Endothelial cell of umbilical vein (primary cell): Measurements from ENCODE around the gene CCL2. TPM values are rescaled to one million over a fixed set of nuclear protein-coding genes. Genes with fewer than 3 reads are reported as not detected.

Source experiments
- Bru-seq: library from RNA; stranded (reverse); fragments of 400-500 nt; gene quantifications from one replicate; lab custom pipeline; 2021; lab: Mats Ljungman, UMichigan
- BruChase-seq, 2 experiments: library from RNA; stranded (reverse); fragments of 400-500 nt; gene quantifications; one replicate each; lab custom pipeline; 2021; lab: Mats Ljungman, UMichigan
- BruUV-seq: library from RNA; stranded (reverse); fragments of 400-500 nt; replicated peaks from 2 replicates; lab custom pipeline; 2021; lab: Mats Ljungman, UMichigan
- CTCF ChIA-PET: fragments of 300-600, 350-600 bp; sonication (Branson Sonifier 250); formaldehyde crosslinking; loops from one replicate; lab custom pipeline; 2021; ENCODE audit warnings: antibody characterized with exemption, inconsistent platforms; lab: Charles Lee
- POLR2A ChIA-PET: fragments of 300-600, 350-600 bp; sonication (Branson Sonifier 250); formaldehyde crosslinking; loops from one replicate; lab custom pipeline; 2021; ENCODE audit warnings: antibody characterized with exemption, inconsistent platforms; lab: Charles Lee
- DNase-seq: peaks from one replicate; pipeline ENCODE4 v3.0.0-alpha.2; 2011; ENCODE audit warnings: low read depth, low spot score
- FAIRE-seq: peaks from 2 replicates; lab custom pipeline; 2011; peaks lifted over from hg19 to GRCh38; lab: Jason Lieb, UNC
- H2AFZ ChIP-seq: 2 replicates; pipeline ENCODE4 v1.6.0; 2012; ENCODE audit warnings: low read depth, low read length, control low read depth, inconsistent platforms
- H3K27ac ChIP-seq: 2 replicates; pipeline ENCODE4 v1.5.1; 2011; ENCODE audit warnings: low read depth, mild to moderate bottlenecking, control low read depth, low read length, moderate library complexity; ENCODE audit not compliant: insufficient read depth
- H3K27me3 ChIP-seq, 2 experiments: 2 replicates each; pipeline versions ENCODE4 v1.6.0 to v1.6.1; 2011; ENCODE audit warnings: low read length in 2 of 2, mixed read lengths in 1 of 2; ENCODE audit not compliant: control insufficient read depth in 2 of 2, insufficient read depth in 2 of 2
- H3K36me3 ChIP-seq, 2 experiments: 2 replicates in 1 of 2; 3 replicates in 1 of 2; pipeline ENCODE4 v1.5.1; 2011; ENCODE audit warnings: low read length in 2 of 2, mild to moderate bottlenecking in 1 of 2, moderate library complexity in 1 of 2; ENCODE audit not compliant: control insufficient read depth in 2 of 2, insufficient read depth in 2 of 2; ENCODE audit errors: extremely low read depth in 1 of 2
- H3K4me1 ChIP-seq: 3 replicates; pipeline ENCODE4 v1.5.1; 2011; ENCODE audit warnings: mild to moderate bottlenecking, low read length; ENCODE audit not compliant: control insufficient read depth, insufficient read depth; ENCODE audit errors: extremely low read depth
- H3K4me2 ChIP-seq: 2 replicates; pipeline ENCODE4 v1.6.1; 2011; ENCODE audit warnings: low read length, control low read depth, mixed read lengths; ENCODE audit not compliant: insufficient read depth
- H3K4me3 ChIP-seq, 3 experiments: fragments of 200-600 bp in 1 of 3; sonication (generic), shearing (Covaris generic) in 1 of 3; replicated peaks in 1 of 3; 2 replicates each; pipeline ENCODE4 v1.5.1; 2011 to 2016; ENCODE audit warnings: control low read depth in 3 of 3, low read length in 3 of 3, mild to moderate bottlenecking in 2 of 3, inconsistent platforms in 1 of 3, low read depth in 1 of 3, moderate library complexity in 1 of 3; ENCODE audit not compliant: insufficient read depth in 1 of 3
- H3K79me2 ChIP-seq: 2 replicates; pipeline ENCODE4 v1.6.0; 2012; ENCODE audit warnings: low read length, inconsistent platforms; ENCODE audit not compliant: control insufficient read depth, insufficient read depth
- H3K9ac ChIP-seq: replicated peaks from 2 replicates; pipeline ENCODE3; 2011; ENCODE audit warnings: low read length, control low read depth; ENCODE audit not compliant: insufficient read depth; ENCODE audit errors: extremely low read depth
- H3K9me1 ChIP-seq: replicated peaks from 3 replicates; pipeline ENCODE4 v1.6.0; 2011; ENCODE audit warnings: mild to moderate bottlenecking, low read length; ENCODE audit not compliant: control insufficient read depth, insufficient read depth; ENCODE audit errors: extremely low read depth
- H3K9me3 ChIP-seq: replicated peaks from 2 replicates; pipeline ENCODE4 v1.5.1; 2012; ENCODE audit warnings: low read length, inconsistent platforms; ENCODE audit not compliant: control insufficient read depth, insufficient read depth
- H4K20me1 ChIP-seq: replicated peaks from 2 replicates; pipeline ENCODE3; 2011; ENCODE audit warnings: mild to moderate bottlenecking, low read length; ENCODE audit not compliant: control insufficient read depth, insufficient read depth; ENCODE audit errors: extremely low read depth
- EZH2 ChIP-seq: IDR thresholded peaks from 2 replicates; pipeline ENCODE4 v1.6.1; 2012; ENCODE audit warnings: borderline replicate concordance, low read depth, mild to moderate bottlenecking, moderate library complexity, low read length, inconsistent platforms; ENCODE audit not compliant: severe bottlenecking
- FOS ChIP-seq: IDR thresholded peaks from 2 replicates; pipeline ENCODE4 v1.6.1; 2011; ENCODE audit warnings: mild to moderate bottlenecking, low read length, moderate library complexity, borderline replicate concordance; ENCODE audit not compliant: insufficient read depth
- JUN ChIP-seq: IDR thresholded peaks from 2 replicates; pipeline ENCODE4 v1.6.1; 2011; ENCODE audit warnings: borderline replicate concordance, low read depth; ENCODE audit not compliant: insufficient read length, insufficient read depth
- MYC ChIP-seq: IDR thresholded peaks from one replicate; pipeline ENCODE4 v1.6.1; 2011; ENCODE audit warnings: mild to moderate bottlenecking, low read depth, low read length
- POLR2A ChIP-seq: IDR thresholded peaks from 2 replicates; pipeline ENCODE4 v1.6.1; 2012; ENCODE audit warnings: low read depth, mild to moderate bottlenecking, control low read depth, low read length
- POLR2AphosphoS5 ChIP-seq: IDR thresholded peaks from 2 replicates; pipeline ENCODE4 v1.6.1; 2012; ENCODE audit warnings: low read depth, mild to moderate bottlenecking, control low read depth, low read length, moderate library complexity; ENCODE audit not compliant: insufficient read depth
- dilution Hi-C: fragments of 300-500 bp; cut with MboI; formaldehyde crosslinking; loops from one replicate; pipeline ENCODE4 v1.15.0; 2019; ENCODE audit warnings: low sequenced_read_pairs; ENCODE audit not compliant: extremely low pct_ligation_motif_present
- intact Hi-C: fragments of 100-400 bp; cut with micrococcal nuclease; formaldehyde crosslinking; loops from one replicate; pipeline ENCODE4 v1.10.0; 2022
- long read RNA-seq: library from polyadenylated mRNA; stranded (forward); transcript quantifications from one replicate; pipeline ENCODE4 v2.0.0, GENCODE V29; 2021
- polyA minus RNA-seq, 3 experiments: library from RNA; depleted of rRNA, polyadenylated mRNA; stranded (reverse); fragments of >200 nt; gene quantifications; 1 replicate in 1 of 3; 2 replicates in 2 of 3; pipeline ENCODE4 v1.2.3, GENCODE V29; 2011
- polyA plus RNA-seq, 4 experiments: library from polyadenylated mRNA; depleted of rRNA in 3 of 4; stranded (reverse) in 3 of 4; unstranded in 1 of 4; fragments of >200 nt; gene quantifications; 2 replicates each; pipeline versions ENCODE4 v1.2.1 to v1.2.3, GENCODE V29; 2011 to 2012; ENCODE audit warnings: missing spikeins in 1 of 4
- total RNA-seq: library from RNA; stranded (reverse); gene quantifications from 2 replicates; pipeline ENCODE4 v1.2.3, GENCODE V29; 2021
- TF ChIP-seq, protein P1 (sequence below): IDR thresholded peaks from 2 replicates; pipeline ENCODE4 v1.6.1; 2011; ENCODE audit not compliant: insufficient read depth, insufficient read length

The CCL2 gene
- total RNA-seq (160 and 238 TPM in 2 replicates), polyA plus RNA-seq (599 and 714 TPM in 2 replicates), polyA minus RNA-seq (466 and 572 TPM in 2 replicates), Bru-seq, nascent RNA (percentile 100 among the genes with signal in this experiment), BruChase-seq, experiment 1, labeled RNA remaining after a 6-hour chase (percentile 81 among the genes with signal in this experiment), BruChase-seq, experiment 2, labeled RNA remaining after a 2-hour chase (percentile 97 among the genes with signal in this experiment)
- 413 and 493 TPM in 2 replicates for polyA plus RNA-seq (2011; cell fraction: cytosol; rRNA removed)
- polyA plus RNA-seq (2011; cell fraction: nucleus; rRNA removed): 397 and 484 TPM in 2 replicates
- polyA plus RNA-seq (2012): 183 and 266 TPM in 2 replicates
- polyA minus RNA-seq (2011; cell fraction: cytosol; rRNA and poly(A)+ RNA removed): not detected
- 227 and 262 TPM in 2 replicates for polyA minus RNA-seq (2011; cell fraction: nucleus; rRNA and poly(A)+ RNA removed)
- long read RNA-seq, transcript CCL2-202 (2 exons, 736 nt): minor isoform, 15 of 666 reads
- long read RNA-seq, transcript CCL2-201 (3 exons, 741 nt): major isoform, 518 of 666 reads
- long read RNA-seq, transcript CCL2-203 (1 exons, 996 nt): minor isoform, 127 of 666 reads
- long read RNA-seq, partial matches to known transcripts: 5 of 666 reads
- long read RNA-seq, other reads (novel, unspliced or antisense): 1 of 666 reads

DNA sequence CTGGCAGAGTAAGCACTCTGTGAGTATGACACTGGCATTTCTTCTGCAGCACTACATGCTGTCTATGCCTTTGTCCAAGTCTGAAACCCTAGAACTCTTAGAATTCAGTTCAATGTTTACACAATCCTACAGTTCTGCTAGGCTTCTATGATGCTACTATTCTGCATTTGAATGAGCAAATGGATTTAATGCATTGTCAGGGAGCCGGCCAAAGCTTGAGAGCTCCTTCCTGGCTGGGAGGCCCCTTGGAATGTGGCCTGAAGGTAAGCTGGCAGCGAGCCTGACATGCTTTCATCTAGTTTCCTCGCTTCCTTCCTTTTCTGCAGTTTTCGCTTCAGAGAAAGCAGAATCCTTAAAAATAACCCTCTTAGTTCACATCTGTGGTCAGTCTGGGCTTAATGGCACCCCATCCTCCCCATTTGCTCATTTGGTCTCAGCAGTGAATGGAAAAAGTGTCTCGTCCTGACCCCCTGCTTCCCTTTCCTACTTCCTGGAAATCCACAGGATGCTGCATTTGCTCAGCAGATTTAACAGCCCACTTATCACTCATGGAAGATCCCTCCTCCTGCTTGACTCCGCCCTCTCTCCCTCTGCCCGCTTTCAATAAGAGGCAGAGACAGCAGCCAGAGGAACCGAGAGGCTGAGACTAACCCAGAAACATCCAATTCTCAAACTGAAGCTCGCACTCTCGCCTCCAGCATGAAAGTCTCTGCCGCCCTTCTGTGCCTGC lies at the start of gene CCL2:
CCL2 (plus strand) TSS at position 635 of the 730 bp plus-strand sequence; CDS start at position 700, 65 bp downstream.
- peak within 1 kb of the TSS; percentile 18 for H2AFZ ChIP-seq
- peaks cover 0 to 4% of the 10 kb centered on the region in 2 experiments for H3K36me3 ChIP-seq
- TF ChIP-seq MYC (no peak), FOS (peak; percentile 8), POLR2A (no peak), EZH2 (no peak), JUN (peak; percentile 69), POLR2AphosphoS5 (no peak)
- TF ChIP-seq, protein P1, sequence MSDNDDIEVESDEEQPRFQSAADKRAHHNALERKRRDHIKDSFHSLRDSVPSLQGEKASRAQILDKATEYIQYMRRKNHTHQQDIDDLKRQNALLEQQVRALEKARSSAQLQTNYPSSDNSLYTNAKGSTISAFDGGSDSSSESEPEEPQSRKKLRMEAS: no peak
- ChIA-PET POLR2A (interaction anchor here (1.2 to 2.8 kb wide), 5 partner anchors 12 to 21 kb away, joined by 4 to 16 read pairs (median 6); no protein-coding TSS in a partner anchor), CTCF (interaction anchor here (1.0 to 3.7 kb wide), 8 partner anchors 15 to 107 kb away, joined by 3 to 19 read pairs (median 5); partner anchors contain the start of gene CCL7)
- peak within 1 kb of the TSS in 2 of 3 experiments; percentile 43 to 46 for H3K4me3 ChIP-seq
- peak; percentile 81 for FAIRE-seq
- peak within 1 kb of the TSS; percentile 83 for H3K9ac ChIP-seq
- dilution Hi-C loops (no loop called here), intact Hi-C loops (loop anchor here (1.0 to 10.0 kb wide), 9 partner anchors 14 to 1177 kb away; partner anchors contain the start of genes SLFN11, SLFN12 and SLFN5)
- H3K4me2 ChIP-seq: peak within 1 kb of the TSS; percentile 55
- no peaks in the 10 kb centered on the region for H3K27me3 ChIP-seq
- H3K9me3 ChIP-seq: no peaks in the 10 kb centered on the region
- no peaks in the 10 kb centered on the region for H3K9me1 ChIP-seq
- peaks cover 78% of the 10 kb centered on the region for H3K4me1 ChIP-seq
- peak within 1 kb of the TSS; percentile 96 for H3K27ac ChIP-seq
- DNase-seq: peak; percentile 92
- no peaks in the 10 kb centered on the region for H3K79me2 ChIP-seq
- no TSS peak for BruUV-seq
- no peaks in the 10 kb centered on the region for H4K20me1 ChIP-seq
